Gastroesophageal sphincter (tissue), 3 donors: Measurements from ENCODE around the gene TMEM30A.

Source experiments
- CTCF ChIP-seq, 4 experiments: fragments of 200-600 bp in 2 of 4; fragments of 450-650 bp in 2 of 4; sonication (generic) in 1 of 4; IDR thresholded peaks; one replicate each; pipeline ENCODE4 v1.5.1; 2017 to 2019; ENCODE audit warnings: antibody characterized with exemption in 4 of 4, mild to moderate bottlenecking in 2 of 4, moderate library complexity in 2 of 4
- EP300 ChIP-seq: sonication (generic); formaldehyde crosslinking; IDR thresholded peaks from one replicate; pipeline ENCODE4 v1.6.1; 2017; ENCODE audit warnings: antibody characterized with exemption, mild to moderate bottlenecking
- POLR2A ChIP-seq, 2 donors: fragments of 450-650 bp; IDR thresholded peaks; one replicate each; pipeline ENCODE4 v1.6.1; 2017; ENCODE audit warnings: antibody characterized with exemption in 2 of 2, mild to moderate bottlenecking in 2 of 2, moderate library complexity in 1 of 2
- POLR2AphosphoS5 ChIP-seq: sonication (generic); formaldehyde crosslinking; IDR thresholded peaks from one replicate; pipeline ENCODE4 v1.6.1; 2017; ENCODE audit warnings: antibody characterized with exemption

GRCh38 chr6:75250552-75250951 lies 34.0 kb downstream of the TMEM30A start:
- TF ChIP-seq POLR2AphosphoS5: no peak
- TF ChIP-seq CTCF (IDR thresholded peaks at IDR 0.05): no peak
- TF ChIP-seq POLR2A (IDR thresholded peaks at IDR 0.05): no peak
- TF ChIP-seq EP300: no peak
